ENCODE results near the gene RNASE4.

DNA sequence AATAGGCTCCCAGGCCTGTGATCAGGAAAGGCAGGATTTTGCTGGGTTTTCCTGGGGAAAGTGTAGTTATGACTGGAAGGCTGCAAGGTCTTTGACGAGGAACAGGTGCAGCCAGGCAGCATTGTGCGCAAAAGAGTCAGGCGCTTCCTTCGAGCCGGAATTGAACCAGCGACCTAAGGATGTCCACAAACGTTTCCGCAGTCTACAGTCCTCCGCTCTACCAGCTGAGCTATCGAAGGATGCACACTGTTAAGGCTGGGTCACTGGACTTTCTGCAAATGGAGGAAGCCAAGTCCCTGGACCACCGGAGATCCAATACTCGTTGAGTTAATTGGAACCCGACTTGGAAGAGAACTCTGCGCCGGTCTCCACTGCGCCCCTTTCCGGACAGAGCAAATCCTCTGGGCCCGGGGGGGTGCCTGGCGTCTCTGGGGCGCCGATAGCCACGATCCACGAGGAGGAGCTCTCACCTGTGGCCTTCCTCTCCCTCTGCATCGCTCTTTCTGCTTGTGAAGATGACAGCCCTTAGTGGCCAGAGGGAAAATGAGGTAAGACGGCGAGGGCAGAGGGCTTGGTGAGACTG lies 24.5 kb upstream of the RNASE4 start:
- TF ChIP-seq, protein P1, sequence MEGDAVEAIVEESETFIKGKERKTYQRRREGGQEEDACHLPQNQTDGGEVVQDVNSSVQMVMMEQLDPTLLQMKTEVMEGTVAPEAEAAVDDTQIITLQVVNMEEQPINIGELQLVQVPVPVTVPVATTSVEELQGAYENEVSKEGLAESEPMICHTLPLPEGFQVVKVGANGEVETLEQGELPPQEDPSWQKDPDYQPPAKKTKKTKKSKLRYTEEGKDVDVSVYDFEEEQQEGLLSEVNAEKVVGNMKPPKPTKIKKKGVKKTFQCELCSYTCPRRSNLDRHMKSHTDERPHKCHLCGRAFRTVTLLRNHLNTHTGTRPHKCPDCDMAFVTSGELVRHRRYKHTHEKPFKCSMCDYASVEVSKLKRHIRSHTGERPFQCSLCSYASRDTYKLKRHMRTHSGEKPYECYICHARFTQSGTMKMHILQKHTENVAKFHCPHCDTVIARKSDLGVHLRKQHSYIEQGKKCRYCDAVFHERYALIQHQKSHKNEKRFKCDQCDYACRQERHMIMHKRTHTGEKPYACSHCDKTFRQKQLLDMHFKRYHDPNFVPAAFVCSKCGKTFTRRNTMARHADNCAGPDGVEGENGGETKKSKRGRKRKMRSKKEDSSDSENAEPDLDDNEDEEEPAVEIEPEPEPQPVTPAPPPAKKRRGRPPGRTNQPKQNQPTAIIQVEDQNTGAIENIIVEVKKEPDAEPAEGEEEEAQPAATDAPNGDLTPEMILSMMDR (conservative IDR thresholded peaks at IDR 0.05; ENCODE audit: low read length) = no peak
- no peak for TF ChIP-seq EZH2phosphoT487 (IDR thresholded peaks at IDR 0.05; ENCODE audit: borderline replicate concordance)
